Measurements from ENCODE around the gene ITSN1. TPM values are rescaled to one million over a fixed set of nuclear protein-coding genes. Genes with fewer than 3 reads are reported as not detected.

Gene ITSN1
- total RNA-seq, 1 donor from 2014 or later = 4.8 TPM

GRCh38 chr21:33831962-33832659 is 189.8 kb downstream of the ITSN1 start:
- DNase-seq = no peak
- no peaks in the 10 kb centered on the region for H3K4me1 Mint-ChIP-seq

GRCh38 chr21:33834801-33835500 is 192.7 kb downstream of the ITSN1 start:
- no peak overlapping the region for H3K4me3 Mint-ChIP-seq
- intact Hi-C loops (cut with micrococcal nuclease) = no loop called here
- no peaks in the 10 kb centered on the region for H3K36me3 Mint-ChIP-seq (ENCODE audit: low read depth)
- H3K27me3 Mint-ChIP-seq = no peaks in the 10 kb centered on the region
- no peak overlapping the region for H3K27ac Mint-ChIP-seq
- no peaks in the 10 kb centered on the region for H3K4me1 Mint-ChIP-seq
- H3K9me3 Mint-ChIP-seq = no peaks in the 10 kb centered on the region
- no peak for DNase-seq

More at GRCh38 chr21:33831962-33832659, 189.8 kb downstream of the ITSN1 start:
- Mint-ChIP-seq H3K9me3 (no peaks in the 10 kb centered on the region), H3K27me3 (no peaks in the 10 kb centered on the region), H3K4me3 (no peak overlapping the region), H3K36me3 (ENCODE audit: low read depth) (no peaks in the 10 kb centered on the region), H3K27ac (no peak overlapping the region)
- intact Hi-C loops (cut with micrococcal nuclease) = no loop called here

GRCh38 chr21:33835920-33836319 is 193.6 kb downstream of the ITSN1 start:
- Mint-ChIP-seq H3K27me3 (no peaks in the 10 kb centered on the region), H3K4me1 (no peaks in the 10 kb centered on the region), H3K9me3 (no peaks in the 10 kb centered on the region), H3K36me3 (ENCODE audit: low read depth) (no peaks in the 10 kb centered on the region), H3K27ac (no peak overlapping the region), H3K4me3 (no peak overlapping the region)
- DNase-seq = no peak
- intact Hi-C loops (cut with micrococcal nuclease) = no loop called here

- Mint-ChIP-seq H3K27me3 (no peaks in the 10 kb centered on the region), H3K36me3 (ENCODE audit: low read depth) (no peaks in the 10 kb centered on the region)
These were observed 194.1 kb downstream of the ITSN1 start for GRCh38 chr21:33836408-33836807.

GRCh38 chr21:33839167-33839716 is 196.9 kb downstream of the ITSN1 start:
- H3K27ac Mint-ChIP-seq = no peak overlapping the region
- no peaks in the 10 kb centered on the region for H3K27me3 Mint-ChIP-seq
- no peaks in the 10 kb centered on the region for H3K36me3 Mint-ChIP-seq (ENCODE audit: low read depth)
- intact Hi-C loops (cut with micrococcal nuclease) = no loop called here
- no peak overlapping the region for H3K4me3 Mint-ChIP-seq
- H3K9me3 Mint-ChIP-seq = no peaks in the 10 kb centered on the region
- DNase-seq = no peak
- H3K4me1 Mint-ChIP-seq = no peaks in the 10 kb centered on the region

More at GRCh38 chr21:33836408-33836807, 194.1 kb downstream of the ITSN1 start:
- intact Hi-C loops (cut with micrococcal nuclease) = no loop called here
- Mint-ChIP-seq H3K4me1 (no peaks in the 10 kb centered on the region), H3K27ac (no peak overlapping the region), H3K4me3 (no peak overlapping the region), H3K9me3 (no peaks in the 10 kb centered on the region)
- no peak for DNase-seq

- H3K4me3 Mint-ChIP-seq = no peak overlapping the region
- intact Hi-C loops (cut with micrococcal nuclease) = no loop called here
- no peak overlapping the region for H3K27ac Mint-ChIP-seq
- H3K27me3 Mint-ChIP-seq = no peaks in the 10 kb centered on the region
- DNase-seq = no peak
- H3K4me1 Mint-ChIP-seq = no peaks in the 10 kb centered on the region
- no peaks in the 10 kb centered on the region for H3K36me3 Mint-ChIP-seq (ENCODE audit: low read depth)
- no peaks in the 10 kb centered on the region for H3K9me3 Mint-ChIP-seq
These were observed 197.5 kb downstream of the ITSN1 start for GRCh38 chr21:33839806-33840205.

- Mint-ChIP-seq H3K4me3 (no peak overlapping the region), H3K9me3 (no peaks in the 10 kb centered on the region), H3K27ac (no peak overlapping the region), H3K4me1 (no peaks in the 10 kb centered on the region), H3K27me3 (no peaks in the 10 kb centered on the region), H3K36me3 (ENCODE audit: low read depth) (no peaks in the 10 kb centered on the region)
- intact Hi-C loops (cut with micrococcal nuclease) = no loop called here
- no peak for DNase-seq
These were observed 198.5 kb downstream of the ITSN1 start for GRCh38 chr21:33840771-33841170.

- H3K36me3 Mint-ChIP-seq (ENCODE audit: low read depth) = no peaks in the 10 kb centered on the region
- no peak overlapping the region for H3K27ac Mint-ChIP-seq
- H3K4me1 Mint-ChIP-seq = no peaks in the 10 kb centered on the region
- DNase-seq = no peak
- no peak overlapping the region for H3K4me3 Mint-ChIP-seq
- no peaks in the 10 kb centered on the region for H3K27me3 Mint-ChIP-seq
- intact Hi-C loops (cut with micrococcal nuclease) = no loop called here
- H3K9me3 Mint-ChIP-seq = no peaks in the 10 kb centered on the region
These were observed 199.3 kb downstream of the ITSN1 start for GRCh38 chr21:33841561-33841960.

- Mint-ChIP-seq H3K9me3 (no peaks in the 10 kb centered on the region), H3K36me3 (ENCODE audit: low read depth) (no peaks in the 10 kb centered on the region), H3K4me1 (no peaks in the 10 kb centered on the region), H3K4me3 (no peak overlapping the region), H3K27me3 (no peaks in the 10 kb centered on the region), H3K27ac (no peak overlapping the region)
- intact Hi-C loops (cut with micrococcal nuclease) = no loop called here
- DNase-seq = no peak
These were observed 200.9 kb downstream of the ITSN1 start for GRCh38 chr21:33843216-33843615.

GRCh38 chr21:33844104-33844889 is 202.0 kb downstream of the ITSN1 start:
- intact Hi-C loops (cut with micrococcal nuclease) = no loop called here
- Mint-ChIP-seq H3K27ac (no peak overlapping the region), H3K36me3 (ENCODE audit: low read depth) (no peaks in the 10 kb centered on the region), H3K9me3 (no peaks in the 10 kb centered on the region), H3K27me3 (no peaks in the 10 kb centered on the region), H3K4me3 (no peak overlapping the region), H3K4me1 (no peaks in the 10 kb centered on the region)
- DNase-seq = no peak

- no peaks in the 10 kb centered on the region for H3K27me3 Mint-ChIP-seq
- intact Hi-C loops (cut with micrococcal nuclease) = no loop called here
- H3K4me3 Mint-ChIP-seq = no peak overlapping the region
- DNase-seq = no peak
- H3K9me3 Mint-ChIP-seq = no peaks in the 10 kb centered on the region
- H3K36me3 Mint-ChIP-seq (ENCODE audit: low read depth) = no peaks in the 10 kb centered on the region
- H3K4me1 Mint-ChIP-seq = no peaks in the 10 kb centered on the region
- H3K27ac Mint-ChIP-seq = no peak overlapping the region
These were observed 202.5 kb downstream of the ITSN1 start for GRCh38 chr21:33844890-33845205.

GRCh38 chr21:33846141-33846540 is 203.8 kb downstream of the ITSN1 start:
- H3K27me3 Mint-ChIP-seq = no peaks in the 10 kb centered on the region
- intact Hi-C loops (cut with micrococcal nuclease) = no loop called here
- no peak for DNase-seq
- no peaks in the 10 kb centered on the region for H3K4me1 Mint-ChIP-seq
- H3K9me3 Mint-ChIP-seq = no peaks in the 10 kb centered on the region
- no peaks in the 10 kb centered on the region for H3K36me3 Mint-ChIP-seq (ENCODE audit: low read depth)
- no peak overlapping the region for H3K4me3 Mint-ChIP-seq
- no peak overlapping the region for H3K27ac Mint-ChIP-seq

GRCh38 chr21:33847588-33848248 is 205.4 kb downstream of the ITSN1 start:
- DNase-seq = no peak
- no peaks in the 10 kb centered on the region for H3K36me3 Mint-ChIP-seq (ENCODE audit: low read depth)
- no peaks in the 10 kb centered on the region for H3K27me3 Mint-ChIP-seq
- no peaks in the 10 kb centered on the region for H3K4me1 Mint-ChIP-seq
- no peak overlapping the region for H3K27ac Mint-ChIP-seq
- intact Hi-C loops (cut with micrococcal nuclease) = no loop called here
- no peak overlapping the region for H3K4me3 Mint-ChIP-seq
- no peaks in the 10 kb centered on the region for H3K9me3 Mint-ChIP-seq

Measured in activated CD4-positive, alpha-beta T cell treated with anti-CD3 and anti-CD28 coated beads, Interleukin-2, amount 10 ng/mL, durations not matched to agents 24 days and 14 days (primary cell).